Stimulated activated CD4-positive, alpha-beta T cell treated with anti-CD3 and anti-CD28 coated beads, Interleukin-2, amount 100 ng/mL, for 48 hours (primary cell): ENCODE measurements around the gene CENPB.

Source experiments
- DNase-seq, 2 donors: peaks; one replicate each; pipeline ENCODE4 v3.0.0-alpha.2; 2020

The CENPB gene

DNA sequence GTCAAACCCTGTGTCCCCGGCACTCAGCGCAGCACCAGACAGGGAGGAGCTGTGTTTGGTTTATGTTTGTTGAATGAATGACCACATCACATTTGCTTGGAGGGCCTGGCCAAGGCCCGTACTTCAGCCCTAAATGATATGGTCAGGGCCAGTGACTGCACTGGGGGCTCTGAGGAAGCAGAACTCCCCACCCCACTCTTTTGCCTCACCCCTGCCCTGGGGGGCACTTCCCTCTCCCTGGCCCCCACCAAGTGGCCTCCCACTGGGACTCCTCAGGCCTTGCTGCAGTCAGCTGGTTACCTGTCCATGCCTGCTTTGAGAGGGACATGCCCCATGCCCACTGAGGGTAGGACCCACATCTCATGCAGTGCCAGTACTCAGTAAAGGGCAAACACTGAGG is 21.9 kb downstream of the CENPB start:
- DNase-seq, result no peak

DNA sequence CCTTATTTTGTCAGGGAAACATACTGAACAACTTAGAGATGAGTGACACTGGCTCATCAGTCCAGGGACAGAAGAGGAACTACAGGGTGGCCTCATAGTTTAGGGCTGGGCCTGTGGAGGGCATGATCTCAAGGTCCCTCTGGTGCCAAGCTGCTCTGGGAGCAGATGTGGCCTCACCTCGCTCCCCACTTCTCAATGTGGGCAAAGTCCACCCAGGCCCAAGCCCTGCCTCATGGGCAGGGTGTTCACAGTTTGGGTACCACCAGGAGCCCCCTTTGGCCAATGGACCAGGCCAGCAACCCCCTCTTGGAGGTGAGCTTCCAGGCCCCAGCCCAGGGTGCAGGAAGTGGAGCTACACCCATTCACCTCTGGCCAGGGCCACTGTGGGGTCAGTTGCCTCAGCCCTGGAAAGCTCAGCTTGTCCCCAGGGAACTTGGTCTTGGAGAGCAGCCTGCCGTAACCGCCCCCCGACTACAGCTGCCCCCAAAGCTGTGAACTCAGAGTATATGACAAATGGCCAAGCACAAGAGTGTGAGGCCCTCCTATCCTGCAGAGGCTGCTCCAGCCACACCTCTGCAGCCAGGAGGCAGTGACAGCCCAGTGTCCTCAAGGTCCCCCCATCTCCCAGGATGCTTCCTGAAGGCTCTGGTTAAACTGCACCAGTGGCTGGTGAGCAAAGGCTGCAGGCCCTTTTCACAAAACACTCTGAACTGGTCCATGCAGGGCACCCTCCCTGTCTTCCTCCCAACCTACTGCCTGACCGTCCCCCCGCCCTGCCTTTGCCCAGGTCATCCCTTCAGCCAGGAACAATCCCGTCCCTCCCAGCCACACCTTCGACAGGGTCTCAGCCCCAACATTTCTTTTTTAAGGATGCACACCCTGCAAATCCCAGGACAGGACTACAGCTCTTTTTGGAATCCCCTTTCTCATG is 22.6 kb downstream of the CENPB start:
- no peak for DNase-seq

DNA sequence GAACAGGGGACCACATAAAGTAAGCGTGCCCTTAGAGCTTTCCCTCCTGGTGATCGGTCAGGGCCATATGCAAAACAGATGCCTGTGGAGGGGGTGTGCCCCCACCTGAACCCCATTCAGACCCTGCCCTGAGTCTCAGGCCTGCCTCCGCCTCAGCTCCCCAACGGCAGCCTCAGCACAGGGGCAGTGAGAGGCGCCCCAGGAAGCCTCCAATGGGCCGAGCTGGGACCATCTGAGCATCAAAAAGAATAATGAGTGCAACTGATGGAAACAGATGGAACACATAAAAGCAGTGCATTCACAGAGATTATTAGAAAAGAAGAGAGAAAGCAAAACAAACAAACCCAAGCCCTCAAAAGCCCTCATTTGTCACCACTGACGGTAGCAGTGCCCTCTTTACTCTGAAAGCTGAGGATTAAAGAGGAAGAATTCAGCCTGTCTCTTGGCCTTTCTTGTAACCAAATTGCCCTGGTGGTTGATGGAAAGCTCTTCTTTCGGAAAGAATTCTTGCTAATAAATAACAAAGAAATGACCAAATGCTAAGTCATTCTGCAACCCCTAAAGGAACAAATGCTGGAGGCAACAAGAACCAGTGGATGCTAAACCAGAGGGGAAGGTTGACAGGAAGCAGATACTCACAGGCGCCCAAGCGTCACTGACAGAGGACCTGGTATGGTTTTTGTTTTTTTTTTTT is 25.7 kb downstream of the CENPB start:
- no peak for DNase-seq

DNA sequence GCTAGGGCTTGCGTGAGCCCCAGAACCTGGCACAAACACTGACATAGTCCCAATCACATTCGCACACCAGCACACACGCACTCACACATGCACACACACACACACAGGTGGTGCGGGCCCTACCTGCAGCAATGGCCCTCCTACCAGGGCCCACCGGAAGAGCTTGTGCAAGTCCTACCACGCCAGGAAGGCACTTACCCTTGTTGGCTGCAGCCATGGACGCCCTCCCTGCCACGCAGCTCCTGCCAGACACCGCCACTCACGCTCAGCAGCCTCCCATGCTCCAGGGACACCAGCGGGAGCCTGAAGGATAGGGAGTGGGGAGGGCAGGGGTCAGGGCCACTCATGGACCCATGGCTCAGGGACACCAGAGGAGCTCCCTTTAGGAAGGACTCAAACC is 26.7 kb downstream of the CENPB start:
- no peak for DNase-seq

DNA sequence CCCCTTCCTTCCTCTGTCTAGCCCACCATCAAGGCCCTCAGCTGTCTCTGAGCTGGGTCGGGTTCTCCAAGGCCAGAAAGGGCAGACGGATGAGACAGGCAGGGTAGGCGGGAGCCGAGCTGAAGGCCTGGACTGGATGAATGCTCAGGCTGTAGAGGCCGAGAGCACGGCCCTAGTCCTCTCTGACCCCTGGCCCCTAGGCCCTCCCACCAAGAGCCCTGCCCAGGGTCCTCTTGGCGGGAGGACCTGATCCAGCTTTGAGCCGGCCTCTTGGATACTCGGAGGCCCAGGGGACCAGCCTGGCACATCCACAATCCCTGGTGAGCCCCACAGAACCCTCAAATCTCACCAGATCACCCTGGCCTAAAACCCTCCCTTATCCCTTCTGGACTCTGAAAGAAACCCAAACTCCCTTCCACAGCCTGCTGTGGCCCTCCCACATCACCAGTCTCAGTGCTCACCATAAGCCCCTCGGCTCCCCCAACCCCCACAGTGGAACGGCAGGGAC is 27.2 kb downstream of the CENPB start:
- no peak for DNase-seq

DNA sequence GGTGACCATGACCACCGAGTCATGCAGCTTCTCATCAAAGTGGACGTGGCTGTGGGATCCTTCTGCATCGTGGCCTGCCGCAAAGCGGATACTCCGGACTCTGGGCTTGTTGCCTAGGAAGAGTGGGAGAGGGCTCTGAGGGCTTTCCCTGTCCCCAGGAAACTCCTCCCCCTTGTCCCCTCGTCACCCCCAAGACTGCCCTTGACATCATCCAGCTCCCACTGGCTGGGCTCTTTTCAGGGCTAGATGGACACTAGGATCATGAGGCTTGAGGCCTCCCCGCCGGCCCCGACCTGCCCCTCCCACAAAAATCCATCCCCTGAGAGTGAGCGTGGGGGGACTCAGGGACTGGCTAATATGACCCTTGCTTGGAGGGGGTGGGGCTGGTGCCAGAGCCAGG is 28.0 kb downstream of the CENPB start:
- no peak for DNase-seq

DNA sequence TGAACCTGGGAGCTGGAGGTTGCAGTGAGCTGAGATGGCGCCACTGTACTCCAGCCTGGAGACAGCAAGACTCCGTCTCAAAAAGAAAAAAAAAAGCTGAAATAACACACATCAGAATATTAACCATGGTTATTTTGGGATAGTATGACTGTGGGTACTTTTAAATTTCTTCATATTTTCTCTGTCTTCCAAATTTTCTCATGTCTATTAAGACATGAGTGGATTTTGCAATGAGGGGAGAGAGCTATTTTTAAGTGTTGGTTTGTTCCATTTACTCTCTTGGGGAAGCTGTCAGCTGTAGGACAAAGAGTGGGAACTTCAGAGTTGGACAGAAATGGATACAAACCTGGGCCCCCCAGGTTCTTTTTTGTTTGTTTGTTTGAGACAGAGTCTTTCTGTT is 29.3 kb downstream of the CENPB start:
- DNase-seq, result no peak

DNA sequence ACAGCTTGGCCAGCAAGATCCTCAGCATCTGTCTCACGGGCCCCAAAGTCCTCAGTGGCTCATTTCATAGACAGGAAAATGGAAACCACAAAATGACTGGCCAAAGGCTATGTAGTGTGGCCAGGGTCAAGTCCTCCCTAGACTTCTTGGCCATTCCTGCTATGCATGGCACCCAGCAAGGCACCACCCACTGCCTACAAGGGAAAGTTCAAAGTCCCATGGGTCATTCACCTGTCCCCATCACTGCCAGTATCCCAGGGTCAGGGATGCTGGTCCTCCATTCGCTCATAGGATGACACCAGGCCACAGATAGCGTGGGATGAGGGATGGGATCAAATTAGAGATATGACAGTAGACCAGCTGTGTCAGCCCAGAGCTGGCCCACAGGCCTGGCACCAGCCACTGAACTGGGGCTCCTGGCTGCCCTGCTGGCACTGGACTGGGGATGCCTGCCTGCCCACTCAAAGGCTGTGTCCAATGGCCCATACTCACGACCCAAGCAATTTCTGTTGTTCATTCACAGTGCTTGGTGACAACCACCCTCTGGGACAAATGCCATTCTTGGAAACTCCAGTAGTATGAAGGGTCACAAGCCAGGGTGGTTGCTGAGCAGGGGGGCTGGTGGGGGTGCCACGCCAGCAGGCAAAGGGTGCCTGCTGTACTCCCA is 30.6 kb downstream of the CENPB start:
- DNase-seq, result no peak

DNA sequence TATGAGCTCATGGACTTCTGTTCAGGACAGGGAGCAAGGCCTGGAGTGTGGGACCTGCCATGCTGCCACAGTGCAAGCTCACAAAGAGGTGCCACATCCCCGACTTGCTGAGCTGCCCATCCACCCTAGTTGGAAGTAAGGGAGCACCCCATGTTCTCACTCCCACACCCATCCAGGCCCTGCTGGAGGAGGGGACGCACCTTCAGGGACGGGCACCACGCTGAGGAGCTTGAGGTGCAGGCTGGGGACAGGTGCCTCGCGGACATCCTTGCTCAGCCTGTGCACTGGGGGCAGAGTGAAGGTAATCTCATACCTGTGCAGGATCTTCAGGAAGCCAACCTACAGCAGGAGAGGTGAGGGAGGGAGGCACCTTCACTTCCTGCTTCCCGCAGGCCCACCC is 31.3 kb downstream of the CENPB start:
- no peak for DNase-seq

DNA sequence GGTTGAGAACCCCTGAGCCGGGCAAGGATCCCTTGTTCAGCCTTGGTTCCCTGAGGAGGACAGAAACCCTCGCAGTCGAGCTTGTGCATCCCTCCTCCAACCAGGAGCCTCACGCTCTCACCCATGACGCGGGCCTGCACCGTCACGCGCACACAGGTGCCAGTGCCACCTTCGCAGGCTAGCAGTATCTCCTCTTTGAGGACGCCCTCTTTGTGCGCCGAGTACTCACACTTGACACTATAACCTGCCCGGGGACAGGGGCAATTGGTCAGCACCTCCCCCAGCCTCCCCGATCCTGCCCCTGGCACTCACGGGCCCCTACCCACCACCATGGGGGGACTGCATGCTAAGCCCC is 32.3 kb downstream of the CENPB start:
- no peak for DNase-seq

DNA sequence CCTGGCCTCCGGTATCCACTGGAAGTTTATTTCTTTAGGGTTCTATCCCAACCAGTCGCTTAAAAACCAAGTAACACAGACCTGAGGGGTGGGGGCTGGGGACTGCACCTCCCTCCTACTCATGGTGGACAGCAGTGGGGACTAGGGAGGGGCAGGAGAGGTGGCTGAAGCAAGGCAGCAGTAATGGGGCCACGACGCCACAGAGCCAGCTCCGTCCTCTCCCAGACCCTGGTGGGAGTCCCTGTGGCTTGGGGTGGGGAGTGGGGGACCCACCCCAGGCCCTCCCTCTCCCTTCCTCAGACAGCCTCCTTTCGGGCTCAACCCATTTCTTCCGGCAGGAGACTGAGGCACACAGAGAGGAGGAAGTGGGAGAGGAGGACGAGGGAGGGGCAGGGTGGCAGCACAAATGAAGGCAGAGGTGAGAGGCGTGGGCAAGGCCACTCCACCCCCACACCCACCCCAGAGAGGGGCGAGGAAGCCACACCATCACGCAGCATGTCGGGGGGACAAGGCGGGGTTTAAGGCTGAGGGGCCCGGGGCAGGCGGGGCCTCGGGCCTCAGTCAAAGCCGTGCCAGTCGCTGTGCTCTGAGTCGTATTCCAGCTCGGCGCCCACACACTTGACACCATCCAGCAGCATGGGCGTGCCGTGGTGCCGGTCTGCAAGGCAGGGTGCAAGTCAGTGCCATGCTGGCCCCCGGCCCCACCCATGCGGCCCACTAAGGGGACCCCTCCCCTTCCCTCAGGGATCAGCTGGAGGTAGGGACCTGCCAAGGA is 32.9 kb downstream of the CENPB start:
- no peak for DNase-seq

DNA sequence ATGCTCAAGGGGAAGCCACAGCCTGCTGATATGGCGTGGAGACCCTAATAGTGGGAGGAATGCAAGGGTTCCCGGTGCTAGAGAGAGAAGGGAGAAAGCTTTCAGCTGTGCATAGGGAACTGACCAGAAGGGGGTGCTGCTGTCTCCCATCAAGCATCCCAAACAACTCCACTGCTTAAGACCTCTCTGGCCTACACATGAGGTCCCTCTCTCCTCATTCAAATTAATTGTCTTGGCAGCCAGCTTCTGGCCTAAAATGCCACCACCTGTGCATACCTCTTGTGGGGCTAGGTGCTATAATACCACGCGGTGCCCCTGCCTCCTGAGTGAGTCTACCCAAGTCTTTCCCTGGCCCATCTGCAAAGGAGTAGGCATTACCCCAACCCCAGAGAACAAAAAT is 33.4 kb downstream of the CENPB start:
- peak; percentile 55 to 58 for DNase-seq

DNA sequence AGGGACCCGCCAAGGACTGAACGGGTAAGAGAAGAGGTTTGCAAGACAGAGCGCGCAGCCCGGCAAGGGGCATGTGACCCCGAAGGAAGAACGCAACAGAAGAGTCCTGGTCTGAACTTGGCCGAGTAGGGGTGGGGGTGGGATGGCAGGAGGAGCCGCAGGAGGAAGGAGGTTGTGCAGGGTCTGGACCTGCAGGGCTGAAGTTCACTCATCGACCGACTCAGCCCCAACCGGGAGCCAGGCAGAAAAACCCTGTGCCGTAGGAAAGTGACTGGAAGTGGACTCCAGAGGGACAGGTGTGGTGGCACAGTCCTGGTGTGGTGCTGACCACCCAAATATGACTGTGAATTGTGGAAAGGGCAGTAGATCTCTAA is 34.2 kb downstream of the CENPB start:
- no peak for DNase-seq

DNA sequence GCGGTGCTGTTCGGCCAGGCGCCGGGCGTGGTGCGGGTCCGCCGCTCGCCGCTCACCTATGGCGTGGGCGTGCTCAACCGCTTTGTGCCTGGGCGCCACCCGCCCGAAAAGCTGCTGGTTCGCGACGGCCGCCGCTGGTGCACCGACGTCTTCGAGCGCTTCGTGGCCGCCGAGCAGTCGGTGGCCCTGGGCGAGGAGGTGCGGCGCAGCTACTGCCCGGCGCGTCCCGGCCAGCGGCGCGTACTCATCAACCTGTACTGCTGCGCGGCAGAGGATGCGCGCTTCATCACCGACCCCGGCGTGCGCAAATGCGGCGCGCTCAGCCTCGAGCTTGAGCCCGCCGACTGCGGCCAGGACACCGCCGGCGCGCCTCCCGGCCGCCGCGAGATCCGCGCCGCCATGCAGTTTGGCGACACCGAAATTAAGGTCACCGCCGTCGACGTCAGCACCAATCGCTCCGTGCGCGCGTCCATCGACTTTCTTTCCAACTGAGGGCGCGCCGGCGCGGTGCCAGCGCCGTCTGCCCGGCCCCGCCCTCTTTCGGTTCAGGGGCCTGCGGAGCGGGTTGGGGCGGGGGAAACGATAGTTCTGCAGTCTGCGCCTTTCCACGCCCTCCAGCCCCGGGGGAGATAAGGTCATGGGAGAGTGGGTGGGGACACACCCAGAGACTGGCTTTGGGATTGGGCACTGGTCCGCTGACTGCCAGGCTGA is 34.7 kb downstream of the CENPB start:
- peak; percentile 44 to 54 for DNase-seq

DNA sequence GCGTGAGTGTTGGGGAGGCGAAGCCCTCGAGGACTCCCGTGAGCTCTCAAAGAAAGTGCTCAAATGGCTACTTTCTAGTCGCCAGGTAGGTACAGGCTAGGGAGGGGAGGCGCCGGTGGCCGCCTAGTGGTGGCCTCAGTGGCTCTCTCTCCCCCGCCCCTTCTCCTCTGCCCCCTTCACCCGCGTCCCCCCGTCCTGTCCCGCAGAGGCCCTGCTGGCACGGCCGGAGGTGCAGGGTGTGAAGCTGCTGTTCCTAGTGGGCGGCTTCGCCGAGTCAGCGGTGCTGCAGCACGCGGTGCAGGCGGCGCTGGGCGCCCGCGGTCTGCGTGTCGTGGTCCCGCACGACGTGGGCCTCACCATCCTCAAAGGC is 35.2 kb downstream of the CENPB start:
- no peak for DNase-seq

DNA sequence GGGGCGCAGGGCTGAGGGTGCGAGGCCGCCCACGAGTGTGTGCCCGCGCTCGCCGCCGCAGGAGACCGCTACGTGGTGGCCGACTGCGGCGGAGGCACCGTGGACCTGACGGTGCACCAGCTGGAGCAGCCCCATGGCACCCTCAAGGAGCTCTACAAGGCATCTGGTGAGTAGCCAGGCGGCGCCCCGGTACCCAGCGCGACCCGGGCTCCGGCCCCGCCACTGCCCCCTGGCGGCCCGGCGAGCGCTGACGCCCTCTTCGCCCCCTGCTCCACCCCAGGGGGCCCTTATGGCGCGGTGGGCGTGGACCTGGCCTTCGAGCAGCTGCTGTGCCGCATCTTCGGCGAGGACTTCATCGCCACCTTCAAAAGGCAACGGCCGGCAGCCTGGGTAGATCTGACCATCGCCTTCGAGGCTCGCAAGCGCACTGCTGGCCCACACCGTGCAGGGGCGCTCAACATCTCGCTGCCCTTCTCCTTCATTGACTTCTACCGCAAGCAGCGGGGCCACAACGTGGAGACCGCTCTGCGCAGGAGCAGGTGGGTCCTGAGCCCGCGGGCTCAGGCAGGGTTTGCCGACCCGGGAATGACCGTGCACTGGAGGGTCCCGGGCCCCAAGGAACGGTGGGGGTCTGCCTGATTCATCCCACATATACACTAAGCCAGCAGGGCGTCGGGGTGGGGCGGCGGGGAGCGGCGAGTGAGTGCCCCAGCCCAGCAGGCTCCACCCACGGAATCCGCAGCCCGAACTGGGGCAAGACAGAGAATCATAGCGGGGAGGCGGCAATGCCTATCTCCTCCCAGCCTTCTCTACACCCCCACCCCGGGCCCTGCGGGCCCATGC is 36.6 kb downstream of the CENPB start:
- peak; percentile 39 to 51 for DNase-seq

DNA sequence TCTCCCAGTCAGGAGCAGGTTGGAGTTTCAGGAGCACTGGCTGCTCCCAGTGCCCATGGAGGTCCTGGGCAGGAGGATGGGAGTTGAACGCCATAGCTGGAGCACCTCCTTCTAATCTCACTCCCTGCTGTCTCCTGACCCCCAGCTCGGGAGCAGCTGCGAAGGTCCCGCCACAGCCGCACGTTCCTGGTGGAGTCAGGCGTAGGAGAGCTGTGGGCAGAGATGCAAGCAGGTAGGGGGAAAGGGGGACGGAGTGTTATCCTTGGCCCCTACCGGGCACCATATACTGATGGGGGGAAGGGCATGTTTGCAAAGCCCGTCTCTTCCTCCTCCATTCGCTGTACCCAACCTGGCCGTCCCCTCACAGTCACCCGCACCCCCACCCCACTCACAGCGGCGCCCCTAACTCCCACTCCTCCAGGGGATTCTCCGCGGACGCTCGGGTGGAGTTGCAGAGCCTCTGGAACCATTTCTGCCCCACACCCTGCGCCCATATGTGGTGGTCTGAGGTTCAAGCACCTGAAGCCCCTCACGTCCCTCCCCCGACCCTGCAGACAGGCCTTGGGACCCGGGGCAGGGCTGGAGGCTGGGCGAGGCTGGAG is 37.4 kb downstream of the CENPB start:
- no peak for DNase-seq

DNA sequence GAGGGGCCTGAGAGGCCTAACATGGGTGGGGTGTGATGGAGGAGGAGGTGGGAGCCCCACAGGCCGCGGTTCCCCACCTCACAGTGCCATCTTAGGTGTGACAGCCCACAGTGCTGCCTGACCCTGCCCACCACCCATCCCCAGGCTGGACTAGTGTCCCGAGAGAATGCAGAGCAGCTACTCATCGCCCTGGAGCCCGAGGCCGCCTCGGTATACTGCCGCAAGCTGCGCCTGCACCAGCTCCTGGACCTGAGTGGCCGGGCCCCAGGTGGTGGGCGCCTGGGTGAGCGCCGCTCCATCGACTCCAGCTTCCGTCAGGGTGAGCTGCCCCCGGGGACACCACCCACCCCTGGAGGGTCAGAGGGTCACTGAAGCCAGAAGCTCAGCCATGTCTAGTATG is 38.5 kb downstream of the CENPB start:
- DNase-seq, result no peak

DNA sequence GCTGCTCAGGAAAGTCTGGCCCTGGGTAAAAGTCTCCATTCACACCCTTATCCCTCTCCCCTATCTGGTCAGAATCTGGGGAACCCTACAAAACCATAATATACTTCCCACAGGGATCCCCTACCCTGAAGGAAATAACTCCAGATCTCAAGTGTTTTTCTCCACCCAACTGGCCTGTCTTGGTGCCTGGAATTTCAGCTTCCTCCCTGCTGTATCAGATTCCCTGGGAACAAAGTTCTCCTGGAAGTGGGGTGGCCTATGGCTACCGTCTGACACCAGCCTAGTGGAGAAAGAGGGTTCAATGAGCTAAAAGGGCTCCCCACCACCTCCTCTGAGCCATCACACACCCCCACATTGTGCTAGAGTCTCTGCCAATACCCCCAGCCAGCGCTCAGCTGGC is 39.1 kb downstream of the CENPB start:
- DNase-seq, result no peak

DNA sequence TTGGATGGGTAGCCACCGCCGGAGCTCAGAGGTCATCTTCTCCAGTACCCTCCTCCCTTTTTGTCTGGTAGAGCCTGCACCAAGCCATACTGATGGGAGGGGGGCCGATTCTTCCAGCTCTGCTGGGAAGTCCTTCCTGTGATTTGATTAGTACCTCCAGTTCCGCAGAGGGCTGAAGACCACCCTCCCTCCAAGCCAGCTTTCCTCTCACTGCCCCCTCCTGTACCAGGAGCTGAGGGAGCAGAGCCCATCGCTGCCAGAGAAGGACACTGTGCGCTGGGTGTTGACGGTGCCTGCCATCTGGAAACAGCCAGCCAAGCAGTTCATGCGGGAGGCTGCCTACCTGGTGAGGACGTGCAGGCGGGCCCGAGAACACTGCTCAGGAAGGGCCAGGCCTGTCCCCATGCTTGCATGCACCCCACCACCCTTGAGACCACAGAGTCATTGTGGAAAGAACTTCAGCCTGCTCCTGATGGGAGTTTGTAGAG is 40.8 kb downstream of the CENPB start:
- no peak for DNase-seq
